GM23338 (cell line): Measurements from ENCODE around the gene GREB1L. TPM values are rescaled to one million over a fixed set of nuclear protein-coding genes. Genes with fewer than 3 reads are reported as not detected.

Source experiments
- ATAC-seq: fragments of 200-7000 bp; cut with Tn5 transposase; 3 replicates; pipeline ENCODE4 v1.9.1; 2020
- DNase-seq: peaks from one replicate; pipeline ENCODE4 v3.0.0-alpha.2; 2015; ENCODE audit warnings: low spot score
- H2AFZ ChIP-seq: fragments of 200-600 bp; sonication (generic); 2 replicates; pipeline ENCODE4 v1.8.0; 2016; ENCODE audit warnings: antibody characterized with exemption, mild to moderate bottlenecking, moderate library complexity
- H3F3A ChIP-seq: fragments of 200-600 bp; sonication (generic); replicated peaks from 2 replicates; pipeline ENCODE4 v1.8.0; 2017; ENCODE audit warnings: antibody characterized with exemption, mixed run types, low read depth
- H3K27ac ChIP-seq: fragments of 200-600 bp; sonication (generic); 2 replicates; pipeline ENCODE4 v1.6.1; 2016; ENCODE audit warnings: low read depth
- H3K27me3 ChIP-seq: fragments of 200-600 bp; sonication (generic); 2 replicates; pipeline ENCODE4 v1.8.0; 2016; ENCODE audit warnings: mild to moderate bottlenecking, mixed run types, moderate library complexity; ENCODE audit not compliant: insufficient read depth
- H3K36me3 ChIP-seq: fragments of 200-600 bp; sonication (generic); 2 replicates; pipeline ENCODE4 v1.8.0; 2016; ENCODE audit warnings: mild to moderate bottlenecking; ENCODE audit not compliant: insufficient read depth
- H3K4me1 ChIP-seq: fragments of 200-600 bp; sonication (generic); 2 replicates; pipeline ENCODE4 v1.8.0; 2016; ENCODE audit warnings: mild to moderate bottlenecking, moderate library complexity; ENCODE audit not compliant: insufficient read depth
- H3K4me2 ChIP-seq: fragments of 200-600 bp; sonication (generic); 2 replicates; pipeline ENCODE4 v1.7.1; 2017; ENCODE audit warnings: mixed run types
- H3K4me3 ChIP-seq: fragments of 200-600 bp; sonication (generic); 2 replicates; pipeline ENCODE4 v1.6.1; 2016; ENCODE audit warnings: mixed run types
- H3K79me2 ChIP-seq: fragments of 200-600 bp; sonication (generic); replicated peaks from 2 replicates; pipeline ENCODE4 v1.8.0; 2017; ENCODE audit warnings: mild to moderate bottlenecking; ENCODE audit not compliant: insufficient read depth
- H3K9me2 ChIP-seq: fragments of 200-600 bp; sonication (generic); 2 replicates; pipeline ENCODE4 v1.8.0; 2017; ENCODE audit not compliant: insufficient read depth
- H4K20me1 ChIP-seq: fragments of 200-600 bp; sonication (generic); replicated peaks from 2 replicates; pipeline ENCODE4 v1.8.0; 2017; ENCODE audit warnings: mild to moderate bottlenecking; ENCODE audit not compliant: insufficient read depth
- H3K27ac Mint-ChIP-seq: 2 replicates; pipeline ENCODE4 v1.8.0; 2020; ENCODE audit warnings: inconsistent platforms, mild to moderate bottlenecking, moderate library complexity, mixed read lengths
- H3K27me3 Mint-ChIP-seq: 3 replicates; pipeline ENCODE4 v1.8.0; 2022; ENCODE audit warnings: low read depth, mild to moderate bottlenecking, moderate library complexity, mixed read lengths, inconsistent platforms; ENCODE audit not compliant: insufficient read depth, poor library complexity
- H3K36me3 Mint-ChIP-seq: 3 replicates; pipeline ENCODE4 v1.8.0; 2021; ENCODE audit warnings: low read depth, mild to moderate bottlenecking, inconsistent platforms, moderate library complexity, mixed read lengths
- H3K4me1 Mint-ChIP-seq: 3 replicates; pipeline ENCODE4 v1.8.0; 2020; ENCODE audit warnings: mild to moderate bottlenecking, inconsistent platforms, mixed read lengths
- H3K4me3 Mint-ChIP-seq: 3 replicates; pipeline ENCODE4 v1.8.0; 2021; ENCODE audit warnings: moderate library complexity, mild to moderate bottlenecking, inconsistent platforms, mixed read lengths
- H3K9me3 Mint-ChIP-seq: 3 replicates; pipeline ENCODE4 v1.8.0; 2020; ENCODE audit warnings: moderate library complexity, mild to moderate bottlenecking, inconsistent platforms, mixed read lengths
- CREB1 ChIP-seq: fragments of 250-450 bp; sonication (Bioruptor Pico); IDR thresholded peaks from 2 replicates; pipeline ENCODE4 v1.5.0; 2020; ENCODE audit warnings: low read depth, mild to moderate bottlenecking, moderate library complexity
- EZH2 ChIP-seq: fragments of 200-600 bp; sonication (generic); IDR thresholded peaks from one replicate; pipeline ENCODE4 v1.8.0; 2017; ENCODE audit warnings: antibody characterized with exemption, mild to moderate bottlenecking, low read depth; ENCODE audit not compliant: unreplicated experiment
- EZH2phosphoT487 ChIP-seq: fragments of 200-600 bp; sonication (generic); IDR thresholded peaks from one replicate; pipeline ENCODE4 v1.8.1; 2018; ENCODE audit warnings: antibody characterized with exemption; ENCODE audit not compliant: unreplicated experiment
- JUNB ChIP-seq: IDR thresholded peaks from one replicate; pipeline ENCODE4 v1.6.1; 2016; ENCODE audit warnings: antibody characterized with exemption; ENCODE audit not compliant: unreplicated experiment
- NANOG ChIP-seq: IDR thresholded peaks from 2 replicates; pipeline ENCODE4 v1.6.1; 2016; ENCODE audit warnings: antibody characterized with exemption, borderline replicate concordance
- POLR2AphosphoS5 ChIP-seq: IDR thresholded peaks from 2 replicates; pipeline ENCODE4 v1.6.1; 2016; ENCODE audit warnings: antibody characterized with exemption, low read depth
- STAT1 ChIP-seq: IDR thresholded peaks from one replicate; pipeline ENCODE4 v1.6.1; 2016; ENCODE audit warnings: antibody characterized with exemption; ENCODE audit not compliant: unreplicated experiment
- ZNF114 ChIP-seq: fragments of 250-450 bp; sonication (Bioruptor Pico); IDR thresholded peaks from 2 replicates; pipeline ENCODE4 v1.5.0; 2020; ENCODE audit warnings: mild to moderate bottlenecking, moderate library complexity
- ZNF331 ChIP-seq: fragments of 250-450 bp; sonication (Bioruptor Pico); IDR thresholded peaks from 2 replicates; pipeline ENCODE4 v1.5.0; 2020; ENCODE audit warnings: low read depth, mild to moderate bottlenecking, moderate library complexity
- polyA plus RNA-seq: library from polyadenylated mRNA; unstranded; fragments of >200 nt; fragmentation: Nextera tagmentation; extraction: Ambion mirVana; gene quantifications from 2 replicates; pipeline ENCODE4 v1.2.1, GENCODE V29; 2016
- total RNA-seq: library from RNA; depleted of rRNA; stranded (reverse); fragments of >200 nt; shearing (Covaris generic); gene quantifications from 2 replicates; pipeline ENCODE4 v1.2.3, GENCODE V29; 2014
- TF ChIP-seq, protein P1 (sequence below), 2 experiments: fragments of 200-600 bp in 1 of 2; sonication (generic) in 1 of 2; conservative IDR thresholded peaks; 2 replicates each; pipeline versions ENCODE4 v1.5.1 to v1.6.1; 2016 to 2017; ENCODE audit warnings: antibody characterized with exemption in 2 of 2, low read depth in 2 of 2, mild to moderate bottlenecking in 2 of 2, moderate library complexity in 1 of 2
- TF ChIP-seq, protein P2 (sequence below): IDR thresholded peaks from one replicate; pipeline ENCODE4 v1.6.1; 2018; ENCODE audit warnings: antibody characterized with exemption; ENCODE audit not compliant: unreplicated experiment
- TF ChIP-seq, protein P3 (sequence below): fragments of 250-450 bp; sonication (Bioruptor Pico); IDR thresholded peaks from 2 replicates; pipeline ENCODE4 v1.5.0; 2020; ENCODE audit warnings: mild to moderate bottlenecking, moderate library complexity
- TF ChIP-seq, protein P4 (sequence below): IDR thresholded peaks from 2 replicates; pipeline ENCODE4 v1.6.1; 2016; ENCODE audit warnings: antibody characterized with exemption

GREB1L gene
- total and polyA plus RNA-seq, 2 experiments from 2014 or later: 0.03 to 0.29 TPM

DNA sequence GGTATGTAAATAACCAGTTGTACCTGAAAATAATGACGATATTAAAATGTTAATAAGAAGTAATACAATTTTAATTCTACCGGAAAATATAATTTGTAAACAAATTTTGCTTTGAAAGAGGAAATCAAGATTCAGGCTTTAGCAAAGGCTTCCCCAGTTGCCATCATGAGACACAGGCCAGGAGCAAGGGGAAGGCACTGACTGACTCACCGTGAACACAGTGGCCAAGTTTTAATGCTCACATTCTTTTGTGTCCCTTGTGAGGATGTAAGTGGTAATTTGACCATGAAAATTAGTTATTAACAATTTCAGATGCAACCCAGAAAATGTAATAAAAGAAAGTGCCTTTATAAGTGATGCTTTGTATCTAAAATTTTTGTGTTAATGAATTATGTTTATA lies 164.1 kb downstream of the GREB1L start:
- H3K27me3 Mint-ChIP-seq: peaks cover 4% of the 10 kb centered on the region
- H3K79me2 ChIP-seq: no peaks in the 10 kb centered on the region
- no peak overlapping the region for H3K4me3 Mint-ChIP-seq

More for the DNA sequence above, 164.1 kb downstream of the GREB1L start:
- no peak overlapping the region for H2AFZ ChIP-seq
- H3K4me1 ChIP-seq: no peaks in the 10 kb centered on the region
- Mint-ChIP-seq H3K36me3 (no peaks in the 10 kb centered on the region), H3K9me3 (no peaks in the 10 kb centered on the region), H3K27ac (no peak overlapping the region), H3K4me1 (no peaks in the 10 kb centered on the region)
- no peaks in the 10 kb centered on the region for H3F3A ChIP-seq
- no peaks in the 10 kb centered on the region for H3K36me3 ChIP-seq
- no peaks in the 10 kb centered on the region for H3K9me2 ChIP-seq
- no peaks in the 10 kb centered on the region for H4K20me1 ChIP-seq
- H3K27me3 ChIP-seq: peaks cover 43% of the 10 kb centered on the region
- DNase-seq (no peak), ATAC-seq (no peak)
- TF ChIP-seq, protein P1, sequence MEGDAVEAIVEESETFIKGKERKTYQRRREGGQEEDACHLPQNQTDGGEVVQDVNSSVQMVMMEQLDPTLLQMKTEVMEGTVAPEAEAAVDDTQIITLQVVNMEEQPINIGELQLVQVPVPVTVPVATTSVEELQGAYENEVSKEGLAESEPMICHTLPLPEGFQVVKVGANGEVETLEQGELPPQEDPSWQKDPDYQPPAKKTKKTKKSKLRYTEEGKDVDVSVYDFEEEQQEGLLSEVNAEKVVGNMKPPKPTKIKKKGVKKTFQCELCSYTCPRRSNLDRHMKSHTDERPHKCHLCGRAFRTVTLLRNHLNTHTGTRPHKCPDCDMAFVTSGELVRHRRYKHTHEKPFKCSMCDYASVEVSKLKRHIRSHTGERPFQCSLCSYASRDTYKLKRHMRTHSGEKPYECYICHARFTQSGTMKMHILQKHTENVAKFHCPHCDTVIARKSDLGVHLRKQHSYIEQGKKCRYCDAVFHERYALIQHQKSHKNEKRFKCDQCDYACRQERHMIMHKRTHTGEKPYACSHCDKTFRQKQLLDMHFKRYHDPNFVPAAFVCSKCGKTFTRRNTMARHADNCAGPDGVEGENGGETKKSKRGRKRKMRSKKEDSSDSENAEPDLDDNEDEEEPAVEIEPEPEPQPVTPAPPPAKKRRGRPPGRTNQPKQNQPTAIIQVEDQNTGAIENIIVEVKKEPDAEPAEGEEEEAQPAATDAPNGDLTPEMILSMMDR (conservative IDR thresholded peaks at IDR 0.05; ENCODE audit: low read depth in 2 of 2): no peak
- TF ChIP-seq STAT1: no peak
- no peak for TF ChIP-seq JUNB
- TF ChIP-seq POLR2AphosphoS5: no peak
- TF ChIP-seq NANOG: no peak
- no peak for TF ChIP-seq ZNF331
- no peak for TF ChIP-seq EZH2phosphoT487
- TF ChIP-seq CREB1 (CRISPR knock-in tag): no peak
- TF ChIP-seq, protein P2, sequence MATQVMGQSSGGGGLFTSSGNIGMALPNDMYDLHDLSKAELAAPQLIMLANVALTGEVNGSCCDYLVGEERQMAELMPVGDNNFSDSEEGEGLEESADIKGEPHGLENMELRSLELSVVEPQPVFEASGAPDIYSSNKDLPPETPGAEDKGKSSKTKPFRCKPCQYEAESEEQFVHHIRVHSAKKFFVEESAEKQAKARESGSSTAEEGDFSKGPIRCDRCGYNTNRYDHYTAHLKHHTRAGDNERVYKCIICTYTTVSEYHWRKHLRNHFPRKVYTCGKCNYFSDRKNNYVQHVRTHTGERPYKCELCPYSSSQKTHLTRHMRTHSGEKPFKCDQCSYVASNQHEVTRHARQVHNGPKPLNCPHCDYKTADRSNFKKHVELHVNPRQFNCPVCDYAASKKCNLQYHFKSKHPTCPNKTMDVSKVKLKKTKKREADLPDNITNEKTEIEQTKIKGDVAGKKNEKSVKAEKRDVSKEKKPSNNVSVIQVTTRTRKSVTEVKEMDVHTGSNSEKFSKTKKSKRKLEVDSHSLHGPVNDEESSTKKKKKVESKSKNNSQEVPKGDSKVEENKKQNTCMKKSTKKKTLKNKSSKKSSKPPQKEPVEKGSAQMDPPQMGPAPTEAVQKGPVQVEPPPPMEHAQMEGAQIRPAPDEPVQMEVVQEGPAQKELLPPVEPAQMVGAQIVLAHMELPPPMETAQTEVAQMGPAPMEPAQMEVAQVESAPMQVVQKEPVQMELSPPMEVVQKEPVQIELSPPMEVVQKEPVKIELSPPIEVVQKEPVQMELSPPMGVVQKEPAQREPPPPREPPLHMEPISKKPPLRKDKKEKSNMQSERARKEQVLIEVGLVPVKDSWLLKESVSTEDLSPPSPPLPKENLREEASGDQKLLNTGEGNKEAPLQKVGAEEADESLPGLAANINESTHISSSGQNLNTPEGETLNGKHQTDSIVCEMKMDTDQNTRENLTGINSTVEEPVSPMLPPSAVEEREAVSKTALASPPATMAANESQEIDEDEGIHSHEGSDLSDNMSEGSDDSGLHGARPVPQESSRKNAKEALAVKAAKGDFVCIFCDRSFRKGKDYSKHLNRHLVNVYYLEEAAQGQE: no peak
- TF ChIP-seq, protein P3, sequence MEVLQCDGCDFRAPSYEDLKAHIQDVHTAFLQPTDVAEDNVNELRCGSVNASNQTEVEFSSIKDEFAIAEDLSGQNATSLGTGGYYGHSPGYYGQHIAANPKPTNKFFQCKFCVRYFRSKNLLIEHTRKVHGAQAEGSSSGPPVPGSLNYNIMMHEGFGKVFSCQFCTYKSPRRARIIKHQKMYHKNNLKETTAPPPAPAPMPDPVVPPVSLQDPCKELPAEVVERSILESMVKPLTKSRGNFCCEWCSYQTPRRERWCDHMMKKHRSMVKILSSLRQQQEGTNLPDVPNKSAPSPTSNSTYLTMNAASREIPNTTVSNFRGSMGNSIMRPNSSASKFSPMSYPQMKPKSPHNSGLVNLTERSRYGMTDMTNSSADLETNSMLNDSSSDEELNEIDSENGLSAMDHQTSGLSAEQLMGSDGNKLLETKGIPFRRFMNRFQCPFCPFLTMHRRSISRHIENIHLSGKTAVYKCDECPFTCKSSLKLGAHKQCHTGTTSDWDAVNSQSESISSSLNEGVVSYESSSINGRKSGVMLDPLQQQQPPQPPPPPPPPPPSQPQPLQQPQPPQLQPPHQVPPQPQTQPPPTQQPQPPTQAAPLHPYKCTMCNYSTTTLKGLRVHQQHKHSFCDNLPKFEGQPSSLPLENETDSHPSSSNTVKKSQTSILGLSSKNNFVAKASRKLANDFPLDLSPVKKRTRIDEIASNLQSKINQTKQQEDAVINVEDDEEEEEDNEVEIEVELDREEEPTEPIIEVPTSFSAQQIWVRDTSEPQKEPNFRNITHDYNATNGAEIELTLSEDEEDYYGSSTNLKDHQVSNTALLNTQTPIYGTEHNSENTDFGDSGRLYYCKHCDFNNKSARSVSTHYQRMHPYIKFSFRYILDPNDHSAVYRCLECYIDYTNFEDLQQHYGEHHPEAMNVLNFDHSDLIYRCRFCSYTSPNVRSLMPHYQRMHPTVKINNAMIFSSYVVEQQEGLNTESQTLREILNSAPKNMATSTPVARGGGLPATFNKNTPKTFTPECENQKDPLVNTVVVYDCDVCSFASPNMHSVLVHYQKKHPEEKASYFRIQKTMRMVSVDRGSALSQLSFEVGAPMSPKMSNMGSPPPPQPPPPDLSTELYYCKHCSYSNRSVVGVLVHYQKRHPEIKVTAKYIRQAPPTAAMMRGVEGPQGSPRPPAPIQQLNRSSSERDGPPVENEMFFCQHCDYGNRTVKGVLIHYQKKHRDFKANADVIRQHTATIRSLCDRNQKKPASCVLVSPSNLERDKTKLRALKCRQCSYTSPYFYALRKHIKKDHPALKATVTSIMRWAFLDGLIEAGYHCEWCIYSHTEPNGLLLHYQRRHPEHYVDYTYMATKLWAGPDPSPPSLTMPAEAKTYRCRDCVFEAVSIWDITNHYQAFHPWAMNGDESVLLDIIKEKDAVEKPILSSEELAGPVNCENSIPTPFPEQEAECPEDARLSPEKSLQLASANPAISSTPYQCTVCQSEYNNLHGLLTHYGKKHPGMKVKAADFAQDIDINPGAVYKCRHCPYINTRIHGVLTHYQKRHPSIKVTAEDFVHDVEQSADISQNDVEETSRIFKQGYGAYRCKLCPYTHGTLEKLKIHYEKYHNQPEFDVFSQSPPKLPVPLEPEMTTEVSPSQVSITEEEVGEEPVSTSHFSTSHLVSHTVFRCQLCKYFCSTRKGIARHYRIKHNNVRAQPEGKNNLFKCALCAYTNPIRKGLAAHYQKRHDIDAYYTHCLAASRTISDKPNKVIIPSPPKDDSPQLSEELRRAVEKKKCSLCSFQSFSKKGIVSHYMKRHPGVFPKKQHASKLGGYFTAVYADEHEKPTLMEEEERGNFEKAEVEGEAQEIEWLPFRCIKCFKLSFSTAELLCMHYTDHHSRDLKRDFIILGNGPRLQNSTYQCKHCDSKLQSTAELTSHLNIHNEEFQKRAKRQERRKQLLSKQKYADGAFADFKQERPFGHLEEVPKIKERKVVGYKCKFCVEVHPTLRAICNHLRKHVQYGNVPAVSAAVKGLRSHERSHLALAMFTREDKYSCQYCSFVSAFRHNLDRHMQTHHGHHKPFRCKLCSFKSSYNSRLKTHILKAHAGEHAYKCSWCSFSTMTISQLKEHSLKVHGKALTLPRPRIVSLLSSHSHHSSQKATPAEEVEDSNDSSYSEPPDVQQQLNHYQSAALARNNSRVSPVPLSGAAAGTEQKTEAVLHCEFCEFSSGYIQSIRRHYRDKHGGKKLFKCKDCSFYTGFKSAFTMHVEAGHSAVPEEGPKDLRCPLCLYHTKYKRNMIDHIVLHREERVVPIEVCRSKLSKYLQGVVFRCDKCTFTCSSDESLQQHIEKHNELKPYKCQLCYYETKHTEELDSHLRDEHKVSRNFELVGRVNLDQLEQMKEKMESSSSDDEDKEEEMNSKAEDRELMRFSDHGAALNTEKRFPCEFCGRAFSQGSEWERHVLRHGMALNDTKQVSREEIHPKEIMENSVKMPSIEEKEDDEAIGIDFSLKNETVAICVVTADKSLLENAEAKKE (CRISPR knock-in tag): no peak
- TF ChIP-seq EZH2: no peak
- no peak for TF ChIP-seq ZNF114 (CRISPR knock-in tag)
- TF ChIP-seq, protein P4, sequence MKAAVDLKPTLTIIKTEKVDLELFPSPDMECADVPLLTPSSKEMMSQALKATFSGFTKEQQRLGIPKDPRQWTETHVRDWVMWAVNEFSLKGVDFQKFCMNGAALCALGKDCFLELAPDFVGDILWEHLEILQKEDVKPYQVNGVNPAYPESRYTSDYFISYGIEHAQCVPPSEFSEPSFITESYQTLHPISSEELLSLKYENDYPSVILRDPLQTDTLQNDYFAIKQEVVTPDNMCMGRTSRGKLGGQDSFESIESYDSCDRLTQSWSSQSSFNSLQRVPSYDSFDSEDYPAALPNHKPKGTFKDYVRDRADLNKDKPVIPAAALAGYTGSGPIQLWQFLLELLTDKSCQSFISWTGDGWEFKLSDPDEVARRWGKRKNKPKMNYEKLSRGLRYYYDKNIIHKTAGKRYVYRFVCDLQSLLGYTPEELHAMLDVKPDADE: no peak
- H3K4me2 ChIP-seq: no peak overlapping the region
- no peak overlapping the region for H3K27ac ChIP-seq
- H3K4me3 ChIP-seq: no peak overlapping the region
